Measurements from ENCODE around the gene TENT5A.

- TF ChIP-seq CTCF (IDR thresholded peaks at IDR 0.05) (peak in 2 of 3 donors; percentile 9 to 18), POLR2A (IDR thresholded peaks at IDR 0.05) (no peak)
Measured at GRCh38 chr6:81753711-81754577, 1.5 kb upstream of the TENT5A start.

Measured in lower leg skin (tissue), 3 donors.